ENCODE measurements around the gene ZNF555. TPM values are rescaled to one million over a fixed set of nuclear protein-coding genes. Genes with fewer than 3 reads are reported as not detected.

Gene ZNF555
- total and polyA plus RNA-seq, 9 of the 15 experiments (the other 6 are each of a cell fraction or from before 2014, with no cell fraction given) = 2.0 to 6.7 (median 5.4) TPM

DNA sequence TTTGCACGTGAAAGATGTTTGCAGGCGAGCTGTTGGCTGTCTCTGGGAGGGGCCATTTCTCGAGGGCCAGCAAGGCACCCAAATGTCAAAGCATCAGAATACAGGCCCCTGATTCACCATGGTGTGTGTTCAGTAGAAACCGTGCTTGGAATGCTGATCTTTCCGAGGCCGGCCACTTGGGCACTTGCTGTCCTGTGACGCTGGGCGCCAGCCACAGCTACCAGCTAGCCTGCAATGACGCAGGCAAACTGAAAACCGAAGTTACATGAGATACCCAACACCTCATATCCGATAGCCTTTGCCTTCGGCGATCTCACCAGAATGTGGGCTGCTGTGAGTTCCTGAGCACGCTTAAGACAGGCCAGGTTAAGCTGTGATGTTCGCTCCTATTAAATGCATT lies 44.0 kb upstream of the ZNF555 start (continued):
- TF ChIP-seq, protein P1, sequence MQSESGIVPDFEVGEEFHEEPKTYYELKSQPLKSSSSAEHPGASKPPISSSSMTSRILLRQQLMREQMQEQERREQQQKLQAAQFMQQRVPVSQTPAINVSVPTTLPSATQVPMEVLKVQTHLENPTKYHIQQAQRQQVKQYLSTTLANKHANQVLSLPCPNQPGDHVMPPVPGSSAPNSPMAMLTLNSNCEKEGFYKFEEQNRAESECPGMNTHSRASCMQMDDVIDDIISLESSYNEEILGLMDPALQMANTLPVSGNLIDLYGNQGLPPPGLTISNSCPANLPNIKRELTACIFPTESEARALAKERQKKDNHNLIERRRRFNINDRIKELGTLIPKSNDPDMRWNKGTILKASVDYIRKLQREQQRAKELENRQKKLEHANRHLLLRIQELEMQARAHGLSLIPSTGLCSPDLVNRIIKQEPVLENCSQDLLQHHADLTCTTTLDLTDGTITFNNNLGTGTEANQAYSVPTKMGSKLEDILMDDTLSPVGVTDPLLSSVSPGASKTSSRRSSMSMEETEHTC (IDR thresholded peaks at IDR 0.05) = no peak

DNA sequence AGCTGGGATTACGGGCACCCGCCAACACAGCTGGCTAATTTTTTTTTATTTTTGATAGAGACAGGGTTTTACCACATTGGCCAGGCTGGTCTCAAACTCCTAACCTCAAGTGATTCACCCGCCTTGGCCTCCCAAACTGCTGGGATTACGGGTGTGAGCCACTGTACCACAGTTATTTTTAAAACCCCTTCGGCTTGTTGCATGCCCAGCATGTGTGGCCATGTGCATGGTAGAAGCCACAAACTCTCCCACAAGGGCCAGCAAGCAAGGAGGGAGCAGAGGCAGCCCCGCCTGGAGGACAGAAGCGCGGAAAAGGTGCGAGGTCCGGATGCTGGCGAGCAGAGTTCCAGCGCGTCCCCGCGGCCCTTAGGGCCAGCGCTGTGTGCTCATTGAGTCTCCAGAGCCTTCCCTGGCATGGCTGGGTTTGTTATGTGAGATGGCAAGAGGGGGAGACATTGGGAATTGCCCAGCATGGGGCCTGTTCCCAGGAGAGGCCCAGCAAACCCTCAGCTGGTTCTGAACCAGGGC lies 43.1 kb upstream of the ZNF555 start:
- intact Hi-C loops (cut with micrococcal nuclease) (no loop called here), in situ Hi-C loops (cut with MboI) (no loop called here)
- Histone ChIP-seq H4K20me1 (replicated peaks; ENCODE audit: control insufficient read depth, insufficient read depth, low read length) (no peaks in the 10 kb centered on the region), H3K9me3 (replicated peaks; ENCODE audit: control insufficient read depth, insufficient read depth, low read depth, low read length) (no peaks in the 10 kb centered on the region), H3K9me1 (ENCODE audit: control insufficient read depth, insufficient read depth, low read length) (peaks cover 3% of the 10 kb centered on the region), H3K27ac (ENCODE audit: extremely low read depth, low read depth, low read length) (no peak overlapping the region), H3K4me2 (ENCODE audit: insufficient read depth, low read length) (no peak overlapping the region), H2AFZ (ENCODE audit: low read depth, low read length) (no peak overlapping the region), H3K4me3 (no peak overlapping the region), H3K79me2 (ENCODE audit: control insufficient read depth, insufficient read depth, low read length) (no peaks in the 10 kb centered on the region), H3K27me3 (ENCODE audit: control insufficient read depth in 2 of 2, insufficient read depth in 2 of 2, low read length in 2 of 2) (no peaks in the 10 kb centered on the region), H3K4me1 (replicated peaks in 1 of 2; ENCODE audit: control insufficient read depth in 2 of 2, insufficient read depth in 2 of 2, low read length in 2 of 2) (peaks cover 0 to 19% of the 10 kb centered on the region in 2 experiments; a peak in 2 of 5 replicates), H3K9ac (ENCODE audit: insufficient read depth in 1 of 2, low read depth in 2 of 2, low read length in 2 of 2) (no peak overlapping the region), H3K36me3 (ENCODE audit: control insufficient read depth, insufficient read depth, low read length) (peaks cover 90% of the 10 kb centered on the region; the same call in 2 of the 3 replicates)
- BruUV-seq (replicated peaks) = no TSS peak
- ATAC-seq (no peak), FAIRE-seq (no peak), DNase-seq (ENCODE audit: extremely low read depth in 1 of 4, low spot score in 3 of 4) (no peak)
- 98% methylated on average over 5 of the region's 16 CpGs for WGBS (ENCODE audit: insufficient coverage, low coverage, missing lambda C conversion rate)
- POLR2A ChIA-PET = interaction anchor here (1.6 kb wide), 1 partner anchor 13 kb away, joined by 3 read pairs; no protein-coding TSS in a partner anchor
- CTCF ChIA-PET (ENCODE audit: low intra/inter-chr PET ratio) = no interaction called here
- TF ChIP-seq, protein P2, sequence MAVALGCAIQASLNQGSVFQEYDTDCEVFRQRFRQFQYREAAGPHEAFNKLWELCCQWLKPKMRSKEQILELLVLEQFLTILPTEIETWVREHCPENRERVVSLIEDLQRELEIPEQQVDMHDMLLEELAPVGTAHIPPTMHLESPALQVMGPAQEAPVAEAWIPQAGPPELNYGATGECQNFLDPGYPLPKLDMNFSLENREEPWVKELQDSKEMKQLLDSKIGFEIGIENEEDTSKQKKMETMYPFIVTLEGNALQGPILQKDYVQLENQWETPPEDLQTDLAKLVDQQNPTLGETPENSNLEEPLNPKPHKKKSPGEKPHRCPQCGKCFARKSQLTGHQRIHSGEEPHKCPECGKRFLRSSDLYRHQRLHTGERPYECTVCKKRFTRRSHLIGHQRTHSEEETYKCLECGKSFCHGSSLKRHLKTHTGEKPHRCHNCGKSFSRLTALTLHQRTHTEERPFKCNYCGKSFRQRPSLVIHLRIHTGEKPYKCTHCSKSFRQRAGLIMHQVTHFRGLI (CRISPR knock-in tag; IDR thresholded peaks at IDR 0.05) = no peak
- TF ChIP-seq ZKSCAN1 (IDR thresholded peaks at IDR 0.05; ENCODE audit: low read depth, low read length) (no peak), SAFB (IDR thresholded peaks at IDR 0.05; ENCODE audit: borderline replicate concordance, low read depth, low read length) (no peak), FOXJ2 (tag; IDR thresholded peaks at IDR 0.05) (0 out of 2 replicates have a peak, but pooled peaks have one; percentile 1), CREB1 (IDR thresholded peaks at IDR 0.05) (no peak), CREB1 (CRISPR knock-in tag; IDR thresholded peaks at IDR 0.05) (no peak), MLX (CRISPR knock-in tag; conservative IDR thresholded peaks at IDR 0.05) (no peak), BCLAF1 (IDR thresholded peaks at IDR 0.05; ENCODE audit: borderline replicate concordance in 1 of 2, control insufficient read depth in 1 of 2, low read depth in 2 of 2, low read length in 1 of 2) (no peak), MECOM (CRISPR knock-in tag; IDR thresholded peaks at IDR 0.05) (no peak), HIVEP1 (CRISPR knock-in tag; IDR thresholded peaks at IDR 0.05) (no peak), ZFP36 (IDR thresholded peaks at IDR 0.05; ENCODE audit: low read depth, low read length, partially characterized antibody) (no peak), MTA2 (IDR thresholded peaks at IDR 0.05; ENCODE audit: low read depth) (no peak)

Data from K562 (cell line).